ENCODE data around the gene EYA2.

Gene EYA2

DNA sequence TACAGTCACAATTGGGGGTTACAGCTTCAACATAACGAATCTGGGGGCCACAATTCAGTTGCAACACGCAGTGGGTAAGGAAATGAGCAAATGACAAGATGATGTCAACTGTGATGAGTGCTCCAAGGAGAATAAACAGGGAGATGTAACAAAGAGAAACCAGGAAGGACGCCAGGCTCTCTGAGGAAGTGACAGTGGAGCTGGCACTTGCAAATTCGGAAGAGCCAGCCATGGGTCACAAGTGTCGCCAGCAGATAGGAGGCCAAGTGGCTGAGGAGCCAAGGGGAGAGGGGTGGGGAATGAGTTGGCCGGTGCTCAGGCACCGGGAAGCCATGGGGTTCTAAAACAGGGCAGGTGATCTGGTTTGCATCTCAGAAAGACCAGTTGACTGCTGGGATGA, 136.4 kb downstream of the EYA2 start:
- no peak overlapping the region for H3K27ac ChIP-seq
- H3K4me1 ChIP-seq (ENCODE audit: low read depth, poor library complexity, severe bottlenecking): no peaks in the 10 kb centered on the region
- H3K4me3 ChIP-seq (IDR thresholded peaks at IDR 0.05; ENCODE audit: insufficient read depth, low read depth, low read length): no peak overlapping the region
- TF ChIP-seq, protein P1, sequence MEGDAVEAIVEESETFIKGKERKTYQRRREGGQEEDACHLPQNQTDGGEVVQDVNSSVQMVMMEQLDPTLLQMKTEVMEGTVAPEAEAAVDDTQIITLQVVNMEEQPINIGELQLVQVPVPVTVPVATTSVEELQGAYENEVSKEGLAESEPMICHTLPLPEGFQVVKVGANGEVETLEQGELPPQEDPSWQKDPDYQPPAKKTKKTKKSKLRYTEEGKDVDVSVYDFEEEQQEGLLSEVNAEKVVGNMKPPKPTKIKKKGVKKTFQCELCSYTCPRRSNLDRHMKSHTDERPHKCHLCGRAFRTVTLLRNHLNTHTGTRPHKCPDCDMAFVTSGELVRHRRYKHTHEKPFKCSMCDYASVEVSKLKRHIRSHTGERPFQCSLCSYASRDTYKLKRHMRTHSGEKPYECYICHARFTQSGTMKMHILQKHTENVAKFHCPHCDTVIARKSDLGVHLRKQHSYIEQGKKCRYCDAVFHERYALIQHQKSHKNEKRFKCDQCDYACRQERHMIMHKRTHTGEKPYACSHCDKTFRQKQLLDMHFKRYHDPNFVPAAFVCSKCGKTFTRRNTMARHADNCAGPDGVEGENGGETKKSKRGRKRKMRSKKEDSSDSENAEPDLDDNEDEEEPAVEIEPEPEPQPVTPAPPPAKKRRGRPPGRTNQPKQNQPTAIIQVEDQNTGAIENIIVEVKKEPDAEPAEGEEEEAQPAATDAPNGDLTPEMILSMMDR (conservative IDR thresholded peaks at IDR 0.05; ENCODE audit: low read depth, low read length): no peak
- no peaks in the 10 kb centered on the region for H3K79me2 ChIP-seq (ENCODE audit: insufficient read depth, low read depth)
- H4K20me1 ChIP-seq (ENCODE audit: insufficient read depth): no peaks in the 10 kb centered on the region
- H3K36me3 ChIP-seq (ENCODE audit: insufficient read depth): peaks cover 4% of the 10 kb centered on the region; the same call in 1 of the 2 replicates
- no peak overlapping the region for H3K9ac ChIP-seq
- H2AFZ ChIP-seq (ENCODE audit: low read depth): no peak overlapping the region
- no peaks in the 10 kb centered on the region for H3K27me3 ChIP-seq (ENCODE audit: insufficient read depth, low read depth)
- H3K4me2 ChIP-seq: no peak overlapping the region

DNA sequence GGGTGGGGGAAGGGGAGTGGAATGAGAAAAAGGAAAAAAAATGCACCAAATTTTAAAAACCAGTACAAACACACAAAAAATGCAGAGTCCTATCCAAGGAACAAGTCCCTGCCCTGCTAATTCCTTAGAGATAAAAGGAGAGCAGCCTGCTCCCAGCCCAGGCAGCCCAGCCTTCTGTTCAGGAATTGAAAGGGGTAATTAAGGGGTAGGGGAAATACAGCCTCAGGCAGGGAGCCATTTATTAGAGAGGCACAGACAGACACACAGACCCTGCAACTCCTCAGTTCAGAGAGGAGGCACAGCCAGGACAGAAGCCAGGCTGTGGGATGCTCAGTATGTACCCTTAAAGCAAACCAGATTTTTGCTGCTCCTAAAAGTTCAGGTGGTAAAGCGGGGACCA, 137.2 kb downstream of the EYA2 start:
- Histone ChIP-seq H3K4me2 (no peak overlapping the region), H3K27ac (no peak overlapping the region), H2AFZ (ENCODE audit: low read depth) (no peak overlapping the region), H3K9ac (no peak overlapping the region), H3K4me1 (ENCODE audit: low read depth, poor library complexity, severe bottlenecking) (no peaks in the 10 kb centered on the region), H3K4me3 (IDR thresholded peaks at IDR 0.05; ENCODE audit: insufficient read depth, low read depth, low read length) (no peak overlapping the region), H4K20me1 (ENCODE audit: insufficient read depth) (no peaks in the 10 kb centered on the region), H3K36me3 (ENCODE audit: insufficient read depth) (peaks cover 4% of the 10 kb centered on the region; the same call in 1 of the 2 replicates), H3K27me3 (ENCODE audit: insufficient read depth, low read depth) (no peaks in the 10 kb centered on the region), H3K79me2 (ENCODE audit: insufficient read depth, low read depth) (no peaks in the 10 kb centered on the region)
- TF ChIP-seq, protein P1 (conservative IDR thresholded peaks at IDR 0.05; ENCODE audit: low read depth, low read length): no peak

DNA sequence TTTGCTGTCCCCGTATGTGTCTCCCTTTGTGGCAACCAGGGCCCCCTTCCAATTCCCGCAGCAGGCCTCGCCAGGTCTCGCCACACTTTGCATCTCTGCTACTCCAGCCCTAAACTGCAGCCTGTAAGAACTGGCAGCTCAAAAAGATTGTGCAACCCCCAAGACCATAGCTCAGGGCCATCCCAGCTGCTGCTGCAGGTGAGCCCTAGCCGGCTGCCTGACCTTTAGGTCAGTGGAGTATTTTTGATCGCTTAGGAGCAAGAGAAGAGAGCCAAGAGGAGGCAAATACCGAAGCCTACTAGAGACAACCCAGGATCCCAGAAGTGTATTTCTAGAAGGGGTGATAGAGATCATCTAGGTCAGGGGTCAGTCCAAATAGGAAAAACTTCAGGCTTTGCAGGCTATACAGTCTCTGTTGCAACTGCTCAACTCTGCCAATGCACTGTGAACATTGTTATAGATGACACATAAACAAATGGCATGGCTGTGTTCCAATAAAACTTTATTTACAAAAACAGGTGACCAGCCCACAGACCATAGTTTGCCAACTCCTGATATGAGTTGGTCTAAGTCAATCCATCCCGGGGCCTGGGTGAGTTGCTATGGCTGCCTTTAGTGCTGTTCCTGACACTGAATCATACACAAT, 138.4 kb downstream of the EYA2 start:
- Histone ChIP-seq H3K9ac (no peak overlapping the region), H2AFZ (ENCODE audit: low read depth) (no peak overlapping the region), H3K4me1 (ENCODE audit: low read depth, poor library complexity, severe bottlenecking) (no peaks in the 10 kb centered on the region), H3K79me2 (ENCODE audit: insufficient read depth, low read depth) (no peaks in the 10 kb centered on the region), H4K20me1 (ENCODE audit: insufficient read depth) (no peaks in the 10 kb centered on the region), H3K27me3 (ENCODE audit: insufficient read depth, low read depth) (no peaks in the 10 kb centered on the region), H3K27ac (no peak overlapping the region), H3K4me2 (no peak overlapping the region), H3K36me3 (ENCODE audit: insufficient read depth) (peaks cover 4% of the 10 kb centered on the region; the same call in 1 of the 2 replicates), H3K4me3 (IDR thresholded peaks at IDR 0.05; ENCODE audit: insufficient read depth, low read depth, low read length) (no peak overlapping the region)
- TF ChIP-seq, protein P1 (conservative IDR thresholded peaks at IDR 0.05; ENCODE audit: low read depth, low read length): no peak

DNA sequence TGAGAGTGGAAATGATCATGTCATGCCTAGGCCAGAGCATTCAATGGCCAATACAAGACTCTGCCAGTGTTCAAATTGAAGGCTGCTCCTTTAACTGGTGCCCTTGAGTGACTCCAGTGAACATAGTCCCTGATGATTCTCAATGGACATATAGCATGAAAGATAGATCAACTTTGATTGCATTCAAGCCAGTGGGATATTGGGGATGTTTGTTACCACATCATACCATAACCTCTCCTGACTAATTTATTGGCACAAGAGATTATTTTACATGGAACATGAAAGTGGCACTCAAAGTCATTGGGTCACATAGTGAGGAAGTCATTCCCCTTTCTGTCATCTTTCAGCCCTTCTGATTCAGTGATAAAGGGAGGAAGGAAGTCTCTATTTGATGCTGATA, 139.0 kb downstream of the EYA2 start:
- Histone ChIP-seq H3K27me3 (ENCODE audit: insufficient read depth, low read depth) (no peaks in the 10 kb centered on the region), H2AFZ (ENCODE audit: low read depth) (no peak overlapping the region), H3K36me3 (ENCODE audit: insufficient read depth) (no peaks in the 10 kb centered on the region), H3K4me2 (no peak overlapping the region), H4K20me1 (ENCODE audit: insufficient read depth) (no peaks in the 10 kb centered on the region), H3K9ac (no peak overlapping the region), H3K27ac (no peak overlapping the region), H3K79me2 (ENCODE audit: insufficient read depth, low read depth) (no peaks in the 10 kb centered on the region), H3K4me3 (IDR thresholded peaks at IDR 0.05; ENCODE audit: insufficient read depth, low read depth, low read length) (no peak overlapping the region), H3K4me1 (ENCODE audit: low read depth, poor library complexity, severe bottlenecking) (no peaks in the 10 kb centered on the region)
- TF ChIP-seq, protein P1 (conservative IDR thresholded peaks at IDR 0.05; ENCODE audit: low read depth, low read length): no peak

All from KMS-11 (cell line).